GM21381 (cell line): ENCODE results near the gene FGF1.
"Not testable (repeated sequence)": the region's sequence is repeated elsewhere in the genome, so short reads cannot be mapped to it uniquely, and the experiment has no call there.

Source experiments
- ATAC-seq: cut with Tn5 transposase; IDR thresholded peaks from one replicate; pipeline ENCODE4 v1.9.1; 2021; ENCODE audit warnings: mild to moderate bottlenecking, moderate library complexity; ENCODE audit not compliant: unreplicated experiment

Gene FGF1

GRCh38 chr5:142671266-142671665 lies 14.6 kb downstream of the FGF1 start:
- no peak for ATAC-seq

- no peak for ATAC-seq
Observed at GRCh38 chr5:142670804-142671203, 15.1 kb downstream of the FGF1 start.

GRCh38 chr5:142669477-142669876 lies 16.4 kb downstream of the FGF1 start:
- ATAC-seq = no peak

DNA sequence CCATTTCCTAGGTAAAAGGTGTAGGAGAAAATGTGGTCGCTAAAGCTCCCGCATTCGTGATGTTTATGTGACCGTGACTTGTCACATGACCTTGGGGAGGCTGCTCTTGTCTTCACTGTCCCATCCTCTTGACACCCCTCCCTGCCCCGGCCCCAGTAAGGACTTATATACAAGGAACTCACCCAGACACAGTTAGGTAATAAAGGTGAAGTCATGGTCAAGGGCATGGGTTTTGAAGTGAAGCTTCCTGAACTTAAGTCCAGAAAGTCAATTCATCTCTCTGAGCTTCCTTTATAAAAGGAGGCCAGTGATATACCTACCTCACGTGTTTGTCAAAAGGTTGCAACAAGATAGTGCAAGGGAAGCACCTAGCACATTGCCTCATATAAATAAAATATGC lies 17.6 kb downstream of the FGF1 start:
- ATAC-seq = no peak

GRCh38 chr5:142667831-142668230 lies 18.1 kb downstream of the FGF1 start:
- no peak for ATAC-seq

DNA sequence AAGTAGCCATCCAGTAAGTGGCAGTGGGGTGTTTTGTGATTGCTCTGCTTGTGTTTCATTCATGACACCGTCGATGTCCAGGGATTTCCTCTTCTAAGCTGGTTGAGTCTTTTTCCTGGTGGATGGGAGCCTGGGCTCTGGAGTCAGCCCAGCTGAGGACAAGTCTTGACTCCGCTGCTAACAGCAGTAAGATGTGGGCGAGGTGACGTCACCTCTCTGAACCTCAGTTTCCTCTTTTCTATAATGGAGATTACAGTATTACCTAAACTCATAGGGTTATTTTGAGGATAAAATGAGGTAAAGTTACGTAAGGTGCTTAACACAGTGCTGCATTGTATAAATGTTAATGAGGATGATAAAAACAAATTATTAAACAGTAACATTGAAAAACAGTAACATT lies 21.3 kb downstream of the FGF1 start:
- no peak for ATAC-seq

DNA sequence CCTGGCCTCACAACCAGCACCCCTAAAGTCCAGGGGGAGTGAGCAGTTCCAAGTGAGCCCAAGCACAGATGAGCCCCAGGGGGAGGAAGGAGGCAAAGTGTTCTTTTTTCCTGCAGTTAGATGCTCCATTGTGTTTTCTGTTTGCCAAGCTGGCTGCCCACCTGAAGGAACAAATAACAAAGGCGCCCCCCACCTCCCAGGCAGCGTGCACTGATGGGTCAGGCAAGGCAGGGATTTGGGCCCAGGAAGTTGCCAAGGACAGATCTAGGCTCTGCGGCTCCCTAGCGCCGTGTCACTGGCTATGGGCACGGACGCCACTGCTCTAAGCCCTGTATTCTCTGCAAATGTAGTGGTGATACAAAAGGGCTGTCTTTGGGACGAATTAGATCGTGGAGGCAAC lies 21.8 kb downstream of the FGF1 start:
- no peak for ATAC-seq

DNA sequence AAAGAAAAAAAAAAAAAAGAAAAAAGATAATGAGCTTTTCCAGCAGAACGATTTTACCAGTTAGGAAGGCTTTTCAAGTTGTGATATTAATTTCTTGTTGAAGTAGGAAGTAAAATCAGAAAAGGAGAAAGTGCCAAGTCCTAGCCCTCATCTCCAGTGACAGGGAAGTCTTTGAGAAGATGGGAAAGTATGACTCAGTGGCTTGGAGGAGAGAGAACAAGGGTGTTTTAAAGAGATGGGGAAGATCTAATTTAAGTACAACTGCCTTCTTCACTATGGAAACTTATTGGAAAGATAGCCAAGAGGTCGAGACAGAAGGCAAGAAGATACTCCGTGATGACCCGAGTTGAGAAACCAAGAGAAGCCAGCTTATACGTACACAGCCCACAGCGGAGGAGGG lies 22.6 kb downstream of the FGF1 start:
- no peak for ATAC-seq

DNA sequence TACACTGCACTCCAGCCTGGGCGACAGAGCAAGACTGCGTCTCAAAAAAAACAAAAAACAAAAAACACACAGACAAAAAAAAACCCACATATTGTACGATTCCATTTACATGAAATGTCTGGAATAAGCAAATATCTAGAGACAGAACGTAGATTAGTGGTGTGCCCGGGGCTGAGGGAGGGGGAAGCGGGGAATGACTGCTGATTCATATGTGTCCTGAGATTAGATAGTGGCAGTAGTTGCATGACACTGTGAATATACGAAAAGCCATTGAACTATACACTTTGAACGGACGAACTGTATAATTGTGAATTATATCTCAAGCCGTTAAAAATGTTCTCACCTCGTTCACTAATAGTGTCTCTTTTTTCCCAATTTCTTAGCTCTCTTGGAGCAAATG lies 23.9 kb downstream of the FGF1 start:
- no peak for ATAC-seq

DNA sequence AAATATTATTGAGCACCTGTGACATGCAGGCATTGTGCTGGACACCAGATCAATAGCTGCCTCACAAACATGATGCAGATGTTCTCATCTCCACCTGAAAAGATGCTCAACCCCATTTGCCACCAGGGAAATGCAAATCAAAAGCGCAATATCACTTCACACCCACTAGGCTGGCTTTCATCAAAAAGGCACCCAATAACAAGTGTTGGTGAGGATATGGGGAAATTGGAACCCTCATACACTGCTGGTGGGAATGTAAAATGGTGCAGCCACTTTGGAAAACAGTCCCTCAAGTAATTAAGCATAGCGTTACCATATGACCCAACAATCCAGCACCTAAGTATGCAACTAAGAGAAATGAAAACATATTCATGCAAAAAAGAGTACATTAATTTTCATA lies 24.7 kb downstream of the FGF1 start:
- no peak for ATAC-seq

- ATAC-seq = no peak
Observed at GRCh38 chr5:142660731-142661130, 25.2 kb downstream of the FGF1 start.

- no peak for ATAC-seq
Observed at GRCh38 chr5:142660196-142660595, 25.7 kb downstream of the FGF1 start.

DNA sequence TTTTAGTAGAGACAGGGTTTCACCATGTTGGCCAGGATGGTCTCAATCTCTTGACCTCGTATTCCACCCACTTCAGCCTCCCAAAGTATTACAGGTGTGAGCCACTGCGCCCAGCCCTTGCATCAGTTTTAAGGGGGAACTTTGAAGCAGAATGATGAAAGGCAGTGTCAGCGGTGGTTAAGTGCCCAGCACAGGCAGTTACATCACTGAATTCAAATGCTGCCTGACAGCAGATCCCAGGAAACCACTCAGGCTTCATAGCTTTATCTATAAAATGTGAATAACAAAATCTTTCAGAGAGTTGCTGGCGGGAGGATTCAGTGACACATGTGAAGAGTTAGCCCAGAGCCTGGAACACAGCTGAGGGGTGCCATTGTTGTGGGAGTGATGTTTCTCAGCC lies 26.5 kb downstream of the FGF1 start:
- ATAC-seq = no peak

- no peak for ATAC-seq
Observed at GRCh38 chr5:142658278-142658677, 27.6 kb downstream of the FGF1 start.

DNA sequence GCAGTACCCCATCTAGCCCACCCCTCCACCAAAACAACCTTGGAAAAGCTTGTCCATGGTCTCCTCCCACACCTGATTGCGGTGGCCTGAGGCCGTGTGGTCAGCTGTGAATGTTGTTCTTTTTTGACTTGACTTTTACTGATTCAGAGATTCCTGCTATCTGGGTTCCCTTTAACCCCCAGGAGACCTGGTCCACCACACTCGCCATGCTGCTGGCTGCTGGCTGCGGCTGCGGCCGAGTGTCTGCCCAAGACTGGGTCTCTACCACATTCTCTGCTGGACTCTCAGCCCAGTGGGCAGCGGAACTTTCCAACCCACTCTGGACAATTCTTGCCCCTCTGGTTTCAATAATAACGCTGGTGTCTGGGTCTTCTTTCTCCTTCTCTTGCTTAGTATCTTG lies 28.4 kb downstream of the FGF1 start:
- ATAC-seq = no peak

GRCh38 chr5:142655339-142656267 lies 30.3 kb downstream of the FGF1 start:
- peak; percentile 92 for ATAC-seq

DNA sequence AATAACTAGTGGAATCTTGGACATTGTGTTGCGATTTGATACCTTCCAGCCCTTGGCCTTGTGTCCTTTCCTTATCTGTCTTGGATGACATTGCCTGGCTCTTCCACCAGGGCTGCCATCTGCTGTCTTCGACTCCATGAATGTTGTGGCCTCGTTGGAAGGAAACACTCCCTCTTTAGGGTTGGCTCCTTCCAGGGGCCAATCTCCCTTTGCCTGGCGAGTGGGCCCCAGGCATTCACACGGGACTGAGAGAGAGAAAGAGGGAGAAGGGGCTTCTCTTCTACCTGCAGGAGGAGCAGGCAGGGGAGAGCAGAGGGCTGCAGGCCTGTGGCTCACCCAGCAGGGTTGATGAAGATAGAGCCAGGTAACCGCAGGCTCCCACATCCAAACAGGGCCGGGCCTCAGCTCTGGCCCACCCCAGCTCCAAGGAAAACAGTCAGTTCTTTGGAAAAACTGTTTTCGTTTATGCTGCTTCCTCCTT lies 31.3 kb downstream of the FGF1 start:
- no peak for ATAC-seq

DNA sequence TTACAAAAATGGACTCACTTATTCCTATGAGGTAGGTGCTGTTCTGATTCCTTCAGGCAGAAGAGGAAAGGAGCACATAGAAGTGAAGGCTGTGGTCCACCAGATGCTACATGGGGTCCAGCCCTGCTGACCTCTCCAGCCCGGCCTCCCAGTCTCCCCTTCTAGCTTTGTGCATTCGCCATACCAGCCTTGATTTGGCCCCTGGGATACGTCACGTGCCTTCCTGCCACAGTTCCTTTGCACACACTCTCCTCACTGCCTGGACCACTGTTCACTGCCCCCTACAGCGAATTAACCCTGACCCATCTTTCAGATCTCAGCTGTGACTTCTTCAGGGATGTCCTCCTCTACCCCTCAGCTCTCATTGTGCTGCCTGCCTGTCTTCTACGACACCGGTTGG lies 32.6 kb downstream of the FGF1 start:
- ATAC-seq = no peak

DNA sequence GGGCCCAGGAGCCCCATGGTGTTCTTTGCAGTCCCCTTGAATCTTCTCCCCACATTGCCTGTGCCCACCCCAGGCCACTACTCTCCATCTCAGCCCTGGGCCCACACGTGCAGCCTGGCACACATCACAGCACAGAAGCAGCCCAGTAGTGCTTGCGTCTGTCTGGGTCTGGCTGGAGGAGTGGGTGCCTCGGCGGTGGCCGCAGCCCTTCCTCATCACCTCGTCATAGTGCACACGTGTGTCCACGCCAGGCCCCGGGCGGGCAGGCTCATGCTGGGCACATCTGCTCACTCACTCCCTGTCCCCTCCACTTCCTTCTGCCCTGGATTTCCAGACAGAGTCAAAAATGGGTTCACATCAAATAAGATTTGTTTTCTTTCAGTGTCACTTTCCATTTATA lies 33.3 kb downstream of the FGF1 start:
- no peak for ATAC-seq

DNA sequence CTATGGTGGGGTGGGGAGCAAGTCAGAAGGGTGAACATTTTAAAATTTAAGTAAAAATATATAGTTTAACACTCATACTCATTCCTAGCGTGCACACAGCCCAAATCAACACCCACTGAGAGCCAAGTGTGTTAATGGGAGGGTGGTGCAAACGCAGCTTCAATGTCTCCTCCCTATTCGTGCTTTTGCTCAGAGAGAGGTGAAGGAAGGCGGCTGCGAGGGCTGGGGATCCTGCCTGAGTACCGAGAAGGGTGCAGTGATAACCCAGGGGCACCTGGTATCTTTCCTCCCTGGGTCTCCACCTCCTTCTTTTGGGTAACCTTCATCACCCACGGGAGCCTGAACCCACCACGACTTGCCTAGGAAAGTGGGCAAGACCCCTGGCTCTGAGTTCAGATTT lies 35.0 kb downstream of the FGF1 start:
- no peak for ATAC-seq

- ATAC-seq = no peak
Observed at GRCh38 chr5:142650060-142650459, 35.8 kb downstream of the FGF1 start.

DNA sequence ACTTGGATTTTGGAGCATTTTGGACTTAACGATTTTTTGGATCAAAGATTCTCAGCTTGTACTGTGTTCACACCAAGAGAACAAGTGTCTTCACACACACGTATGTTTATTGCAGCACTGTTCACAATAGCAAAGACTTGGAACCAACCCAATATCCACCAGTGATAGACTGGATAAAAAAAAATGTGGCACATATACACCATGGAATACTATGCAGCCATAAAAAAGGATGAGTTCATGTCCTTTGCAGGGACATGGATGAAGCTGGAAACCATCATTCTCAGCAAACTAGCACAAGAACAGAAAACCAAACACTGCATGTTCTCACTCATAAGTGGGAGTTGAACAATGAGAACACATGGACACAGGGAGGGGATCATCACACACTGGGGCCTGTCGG lies 37.8 kb downstream of the FGF1 start:
- not testable (repeated sequence) for ATAC-seq

DNA sequence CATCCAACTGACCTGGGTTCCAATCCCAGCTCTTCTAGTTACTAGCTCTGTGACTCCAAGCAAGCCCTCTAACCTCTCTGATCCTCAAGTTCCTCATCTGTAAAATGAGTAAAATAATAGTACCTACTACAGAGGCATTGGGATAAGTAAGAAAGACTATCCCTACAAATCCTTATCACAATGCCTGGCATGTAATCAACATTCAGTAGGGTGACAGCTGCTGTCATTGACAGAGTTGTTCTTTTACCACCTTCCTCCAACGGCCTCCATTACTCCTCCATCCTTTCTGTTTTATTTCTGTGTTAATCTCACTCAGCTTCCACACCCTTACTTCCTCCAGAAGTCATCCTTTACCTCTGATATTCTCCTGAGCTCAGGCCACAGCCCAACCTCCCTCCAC lies 40.4 kb downstream of the FGF1 start:
- no peak for ATAC-seq
